CD4-positive, alpha-beta T cell treated with Interleukin-21 for 1 hour (primary cell): Measurements from ENCODE around the gene ZNF587B.
"Not testable (repeated sequence)": the region's sequence is repeated elsewhere in the genome, so short reads cannot be mapped to it uniquely, and the experiment has no call there.

Experiments
- DNase-seq: peaks from one replicate; pipeline ENCODE4 v3.0.0-alpha.2; 2020

ZNF587B gene

GRCh38 chr19:57830071-57830602, at the start of gene ZNF587B:
Gene ZNF587B (plus strand): TSS chr19:57830299. CDS start chr19:57830529, 230 bp downstream.
- DNase-seq, result peak; percentile 51

- no peak for DNase-seq
Measured at GRCh38 chr19:57786286-57786685, 43.8 kb upstream of the ZNF587B start.

GRCh38 chr19:57786906-57787305, 43.2 kb upstream of the ZNF587B start:
- DNase-seq, result no peak

- no peak for DNase-seq
Measured at GRCh38 chr19:57788114-57788692, 41.9 kb upstream of the ZNF587B start.

GRCh38 chr19:57789288-57789687, 40.8 kb upstream of the ZNF587B start:
- DNase-seq, result no peak

GRCh38 chr19:57796580-57796979, 33.5 kb upstream of the ZNF587B start:
- not testable (repeated sequence) for DNase-seq

GRCh38 chr19:57800696-57801095, 29.4 kb upstream of the ZNF587B start:
- DNase-seq, result no peak

- no peak for DNase-seq
Measured at GRCh38 chr19:57802269-57802668, 27.8 kb upstream of the ZNF587B start.

- DNase-seq, result no peak
Measured at GRCh38 chr19:57803265-57803593, 26.9 kb upstream of the ZNF587B start.

GRCh38 chr19:57803594-57804325, 26.3 kb upstream of the ZNF587B start:
- no peak for DNase-seq

GRCh38 chr19:57807541-57807940, 22.6 kb upstream of the ZNF587B start:
- DNase-seq, result no peak

GRCh38 chr19:57810410-57811295, 19.4 kb upstream of the ZNF587B start:
- not testable (repeated sequence) for DNase-seq

GRCh38 chr19:57812226-57812625, 17.9 kb upstream of the ZNF587B start:
- DNase-seq, result no peak

GRCh38 chr19:57812975-57813820, 16.9 kb upstream of the ZNF587B start:
- DNase-seq, result not testable (repeated sequence)

GRCh38 chr19:57813919-57814504, 16.1 kb upstream of the ZNF587B start:
- no peak for DNase-seq

- peak; percentile 87 for DNase-seq
Measured at GRCh38 chr19:57814505-57815246, 15.4 kb upstream of the ZNF587B start, which contains the start of gene ZNF552. Gene ZNF552 (minus strand): TSS chr19:57814913. CDS start chr19:57814743, 170 bp downstream.

GRCh38 chr19:57815247-57816075, 14.6 kb upstream of the ZNF587B start:
- no peak for DNase-seq

GRCh38 chr19:57816652-57817051, 13.4 kb upstream of the ZNF587B start:
- no peak for DNase-seq

- no peak for DNase-seq
Measured at GRCh38 chr19:57817976-57818375, 12.1 kb upstream of the ZNF587B start.

- no peak for DNase-seq
Measured at GRCh38 chr19:57818378-57818777, 11.7 kb upstream of the ZNF587B start.
